Ishikawa (cell line): ENCODE results near the gene ENDOD1.

Source experiments
- CEBPB ChIP-seq: IDR thresholded peaks from 2 replicates; pipeline ENCODE4 v1.6.1; 2012
- EP300 ChIP-seq: IDR thresholded peaks from 2 replicates; pipeline ENCODE4 v1.6.1; 2012; ENCODE audit warnings: borderline replicate concordance
- RAD21 ChIP-seq: IDR thresholded peaks from 2 replicates; pipeline ENCODE4 v1.6.1; 2012; ENCODE audit warnings: low read depth
- TF ChIP-seq, protein P1 (sequence below): IDR thresholded peaks from 2 replicates; pipeline ENCODE4 v1.6.1; 2012

DNA sequence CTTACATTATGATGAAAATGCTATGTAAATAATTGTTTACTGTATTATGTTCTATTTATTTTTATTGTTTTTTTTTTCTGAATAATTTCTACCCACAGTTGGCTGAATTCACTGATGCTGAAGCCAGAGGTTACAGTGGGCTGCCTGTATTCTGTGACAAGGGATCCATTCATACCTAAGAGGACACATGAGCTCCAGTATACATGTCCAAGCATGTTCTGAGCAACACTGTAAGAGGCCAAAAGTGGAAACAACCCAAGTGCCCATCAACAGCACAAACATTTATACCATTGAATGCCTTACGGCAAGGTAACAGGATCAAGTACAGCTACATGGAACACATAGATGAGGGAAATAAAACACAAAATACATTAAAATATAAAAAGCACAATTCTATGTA, 24.3 kb upstream of the ENDOD1 start:
- TF ChIP-seq CEBPB (no peak), RAD21 (no peak), EP300 (no peak)
- TF ChIP-seq, protein P1, sequence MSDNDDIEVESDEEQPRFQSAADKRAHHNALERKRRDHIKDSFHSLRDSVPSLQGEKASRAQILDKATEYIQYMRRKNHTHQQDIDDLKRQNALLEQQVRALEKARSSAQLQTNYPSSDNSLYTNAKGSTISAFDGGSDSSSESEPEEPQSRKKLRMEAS: no peak
